PC-3 (cell line): ENCODE measurements around the gene KRT17. TPM values are rescaled to one million over a fixed set of nuclear protein-coding genes. Genes with fewer than 3 reads are reported as not detected.
"Not testable (repeated sequence)": the region's sequence is repeated elsewhere in the genome, so short reads cannot be mapped to it uniquely, and the experiment has no call there.

ENCODE experiments used
- ATAC-seq: fragments of 200-7000 bp; cut with Tn5 transposase; 2 replicates; pipeline ENCODE4 v1.9.1; 2020; ENCODE audit warnings: mild to moderate bottlenecking, moderate library complexity
- BruUV-seq: library from RNA; stranded (reverse); fragments of 400-500 nt; replicated peaks from 2 replicates; lab custom pipeline; 2021; lab: Mats Ljungman, UMichigan
- CTCF ChIA-PET: fragments of 300-600 bp; sonication (Branson Sonifier 250); formaldehyde crosslinking; loops from one replicate; lab custom pipeline; 2022; ENCODE audit warnings: antibody characterized with exemption; lab: Charles Lee
- POLR2A ChIA-PET: fragments of 300-600 bp; sonication (Branson Sonifier 250); formaldehyde crosslinking; loops from one replicate; lab custom pipeline; 2022; ENCODE audit warnings: antibody characterized with exemption; ENCODE audit not compliant: unreplicated experiment; lab: Charles Lee
- DNase-seq: peaks from one replicate; pipeline ENCODE4 v3.0.0-alpha.2; 2015
- H2AFZ ChIP-seq: fragments of 300-600 bp; sonication (generic); 2 replicates; pipeline ENCODE4 v1.6.0; 2016; ENCODE audit warnings: antibody characterized with exemption, low read length
- H3F3A ChIP-seq: fragments of 300-600 bp; sonication (generic); one replicate; pipeline ENCODE4 v1.6.0; 2017; ENCODE audit warnings: antibody characterized with exemption, low read length, control low read depth, mild to moderate bottlenecking; ENCODE audit not compliant: unreplicated experiment
- H3K27ac ChIP-seq: fragments of 300-600 bp; sonication (generic); 2 replicates; pipeline ENCODE4 v1.5.1; 2016; ENCODE audit warnings: mild to moderate bottlenecking, low read length
- H3K27me3 ChIP-seq: fragments of 300-600 bp; sonication (generic); 2 replicates; pipeline ENCODE4 v1.6.1; 2016; ENCODE audit warnings: low read length, mixed read lengths
- H3K36me3 ChIP-seq: fragments of 300-600 bp; sonication (generic); 2 replicates; pipeline ENCODE4 v1.6.1; 2016; ENCODE audit warnings: low read depth, mixed run types, low read length, mixed read lengths
- H3K4me1 ChIP-seq: fragments of 300-600 bp; sonication (generic); 2 replicates; pipeline ENCODE4 v1.5.1; 2016; ENCODE audit warnings: low read length; ENCODE audit not compliant: insufficient read depth
- H3K4me2 ChIP-seq: fragments of 300-600 bp; sonication (generic); 2 replicates; pipeline ENCODE4 v1.6.0; 2016; ENCODE audit warnings: low read length
- H3K4me3 ChIP-seq: fragments of 300-600 bp; sonication (generic); 2 replicates; pipeline ENCODE4 v1.5.1; 2016; ENCODE audit warnings: mild to moderate bottlenecking, low read length, mixed read lengths
- H3K79me2 ChIP-seq: fragments of 300-600 bp; sonication (generic); 2 replicates; pipeline ENCODE4 v1.6.1; 2017; ENCODE audit warnings: low read length, mixed read lengths
- H3K9ac ChIP-seq: fragments of 300-600 bp; sonication (generic); 2 replicates; pipeline ENCODE4 v1.6.0; 2016; ENCODE audit warnings: mild to moderate bottlenecking, low read length
- H3K9me2 ChIP-seq: fragments of 300-600 bp; sonication (generic); replicated peaks from 2 replicates; pipeline ENCODE4 v1.6.1; 2016; ENCODE audit warnings: mixed run types, low read length, mixed read lengths
- H3K9me3 ChIP-seq: fragments of 300-600 bp; sonication (generic); 2 replicates; pipeline ENCODE4 v1.6.1; 2016; ENCODE audit warnings: low read length, mixed read lengths
- H4K20me1 ChIP-seq: fragments of 300-600 bp; sonication (generic); 2 replicates; pipeline ENCODE4 v1.6.1; 2016; ENCODE audit warnings: low read length, mixed read lengths
- EZH2 ChIP-seq: fragments of 300-600 bp; sonication (generic); IDR thresholded peaks from one replicate; pipeline ENCODE4 v1.6.1; 2017; ENCODE audit warnings: antibody characterized with exemption, mild to moderate bottlenecking, low read length; ENCODE audit not compliant: unreplicated experiment
- EZH2phosphoT487 ChIP-seq: fragments of 300-600 bp; sonication (generic); IDR thresholded peaks from 2 replicates; pipeline ENCODE4 v1.6.1; 2018; ENCODE audit warnings: mild to moderate bottlenecking, antibody characterized with exemption, low read length, borderline replicate concordance
- intact Hi-C: fragments of 100-400 bp; cut with micrococcal nuclease; formaldehyde crosslinking; loops from 2 replicates; pipeline ENCODE4 v1.9.0; 2023
- total RNA-seq: library from RNA; depleted of rRNA; stranded (reverse); fragments of >200 nt; gene quantifications from 2 replicates; pipeline ENCODE4 v1.2.3, GENCODE V29; 2014
- TF ChIP-seq, protein P1 (sequence below): fragments of 300-600 bp; sonication (generic); conservative IDR thresholded peaks from 2 replicates; pipeline ENCODE4 v1.5.1; 2017; ENCODE audit warnings: antibody characterized with exemption, low read depth, mild to moderate bottlenecking, low read length

KRT17 gene
- total RNA-seq, 1 experiment from 2014 or later: 92.1 TPM

DNA sequence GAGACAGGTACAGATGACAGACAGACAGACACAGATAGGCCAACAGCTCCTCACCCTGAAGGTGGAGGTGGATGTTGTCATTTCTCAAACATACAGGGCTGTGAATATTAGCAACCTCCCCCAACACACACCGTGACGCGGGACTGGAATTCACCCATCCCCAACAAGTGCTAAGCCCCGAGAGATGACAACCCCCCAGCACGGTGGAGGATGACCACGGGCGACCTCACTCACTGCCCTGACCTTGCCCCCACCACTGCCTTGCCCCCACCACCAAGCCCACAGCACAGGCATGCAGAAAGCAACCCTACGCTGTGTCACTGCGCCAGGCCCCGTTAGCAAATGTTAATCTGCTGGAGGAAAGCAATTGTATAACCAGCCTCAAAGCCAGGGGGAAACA lies 4.9 kb upstream of the KRT17 start:
- Histone ChIP-seq H3K4me3 (no peak overlapping the region), H3K4me2 (no peak overlapping the region), H4K20me1 (no peaks in the 10 kb centered on the region), H3K36me3 (no peaks in the 10 kb centered on the region), H3K9ac (no peak overlapping the region), H3K27me3 (no peaks in the 10 kb centered on the region), H3K79me2 (no peaks in the 10 kb centered on the region), H3F3A (no peaks in the 10 kb centered on the region), H3K9me3 (no peaks in the 10 kb centered on the region), H3K4me1 (peaks cover 14% of the 10 kb centered on the region; the same call in 1 of the 2 replicates), H3K27ac (no peak overlapping the region), H3K9me2 (no peaks in the 10 kb centered on the region), H2AFZ (no peak overlapping the region)
- CTCF ChIA-PET: no interaction called here
- DNase-seq (no peak), ATAC-seq (no peak)
- intact Hi-C loops: no loop called here
- no TSS peak for BruUV-seq
- POLR2A ChIA-PET: no interaction called here
- TF ChIP-seq EZH2phosphoT487: no peak
- TF ChIP-seq, protein P1, sequence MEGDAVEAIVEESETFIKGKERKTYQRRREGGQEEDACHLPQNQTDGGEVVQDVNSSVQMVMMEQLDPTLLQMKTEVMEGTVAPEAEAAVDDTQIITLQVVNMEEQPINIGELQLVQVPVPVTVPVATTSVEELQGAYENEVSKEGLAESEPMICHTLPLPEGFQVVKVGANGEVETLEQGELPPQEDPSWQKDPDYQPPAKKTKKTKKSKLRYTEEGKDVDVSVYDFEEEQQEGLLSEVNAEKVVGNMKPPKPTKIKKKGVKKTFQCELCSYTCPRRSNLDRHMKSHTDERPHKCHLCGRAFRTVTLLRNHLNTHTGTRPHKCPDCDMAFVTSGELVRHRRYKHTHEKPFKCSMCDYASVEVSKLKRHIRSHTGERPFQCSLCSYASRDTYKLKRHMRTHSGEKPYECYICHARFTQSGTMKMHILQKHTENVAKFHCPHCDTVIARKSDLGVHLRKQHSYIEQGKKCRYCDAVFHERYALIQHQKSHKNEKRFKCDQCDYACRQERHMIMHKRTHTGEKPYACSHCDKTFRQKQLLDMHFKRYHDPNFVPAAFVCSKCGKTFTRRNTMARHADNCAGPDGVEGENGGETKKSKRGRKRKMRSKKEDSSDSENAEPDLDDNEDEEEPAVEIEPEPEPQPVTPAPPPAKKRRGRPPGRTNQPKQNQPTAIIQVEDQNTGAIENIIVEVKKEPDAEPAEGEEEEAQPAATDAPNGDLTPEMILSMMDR: no peak
- no peak for TF ChIP-seq EZH2

DNA sequence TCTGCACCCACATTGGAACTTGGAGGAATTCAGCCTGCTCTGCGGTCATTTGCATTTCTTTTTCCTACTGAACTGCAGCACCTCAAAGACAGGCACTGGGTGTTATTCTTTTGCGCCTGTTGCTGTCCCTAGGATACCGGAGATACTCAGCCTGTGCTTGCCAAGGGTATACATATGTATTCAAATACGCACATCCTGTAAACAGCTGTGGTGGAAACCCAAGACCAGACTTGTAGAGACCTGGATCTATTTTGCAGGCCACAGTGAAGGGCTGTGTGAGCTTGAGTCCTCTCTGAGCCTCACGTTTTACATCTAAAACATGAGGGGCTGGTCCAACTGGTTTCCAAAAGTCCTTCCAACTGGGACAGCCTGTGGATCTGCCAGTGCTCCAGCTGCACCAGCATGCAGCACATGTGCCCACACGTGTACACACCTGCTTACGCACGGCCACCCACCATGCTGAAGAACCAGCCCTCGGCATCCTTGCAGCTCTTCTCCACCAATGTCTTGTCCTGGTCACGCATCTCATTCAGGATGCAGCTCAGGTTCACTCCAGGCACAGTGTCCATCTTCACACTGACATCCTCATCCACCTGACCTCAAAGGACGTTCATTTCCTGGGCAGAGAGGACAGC lies 4.4 kb upstream of the KRT17 start:
- H3K9me2 ChIP-seq, intact Hi-C loops, H3K9me3 ChIP-seq, H2AFZ ChIP-seq, ATAC-seq, H4K20me1 ChIP-seq, DNase-seq, H3K4me3 ChIP-seq, H3K27ac ChIP-seq, POLR2A ChIA-PET, H3K36me3 ChIP-seq, H3F3A ChIP-seq, H3K27me3 ChIP-seq, BruUV-seq, CTCF ChIA-PET, H3K4me2 ChIP-seq, H3K79me2 ChIP-seq, H3K9ac ChIP-seq: not testable (repeated sequence)
- peaks cover 14% of the 10 kb centered on the region; the same call in 1 of the 2 replicates for H3K4me1 ChIP-seq

DNA sequence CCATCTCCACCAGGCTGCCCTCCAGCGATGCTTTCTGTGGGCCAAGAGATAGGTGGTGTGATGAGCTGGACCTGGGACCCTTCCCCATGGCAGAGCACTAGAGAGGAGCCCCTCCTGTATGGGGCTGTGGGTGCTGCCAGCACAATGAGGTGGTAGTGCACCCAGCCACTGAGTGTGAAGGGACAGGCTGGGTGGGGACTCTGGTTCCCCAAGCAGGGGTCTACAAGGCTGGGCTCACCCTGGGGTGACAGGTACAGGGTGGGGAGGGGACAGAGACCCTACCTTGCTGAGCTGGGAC lies 3.6 kb upstream of the KRT17 start:
- intact Hi-C loops, BruUV-seq, H3F3A ChIP-seq, H3K79me2 ChIP-seq, CTCF ChIA-PET, H4K20me1 ChIP-seq, H3K4me3 ChIP-seq, H3K36me3 ChIP-seq, POLR2A ChIA-PET, H3K27ac ChIP-seq, DNase-seq, H2AFZ ChIP-seq, H3K9ac ChIP-seq, H3K9me2 ChIP-seq, H3K4me2 ChIP-seq, ATAC-seq, H3K27me3 ChIP-seq, H3K9me3 ChIP-seq: not testable (repeated sequence)
- H3K4me1 ChIP-seq: peaks cover 14% of the 10 kb centered on the region; the same call in 1 of the 2 replicates
